OCI-LY1 (cell line): ENCODE results near the gene ZDHHC12.

Source experiments
- H2AFZ ChIP-seq: fragments of 200-600 bp; sonication (generic), shearing (Covaris generic); 2 replicates; pipeline ENCODE4 v1.6.0; 2014; ENCODE audit warnings: antibody characterized with exemption, mild to moderate bottlenecking, low read length
- H3F3A ChIP-seq: fragments of 200-600 bp; sonication (generic), shearing (Covaris generic); 2 replicates; pipeline ENCODE4 v1.6.0; 2014; ENCODE audit warnings: mild to moderate bottlenecking, antibody characterized with exemption, low read length, moderate library complexity; ENCODE audit not compliant: insufficient read depth
- H3K27ac ChIP-seq: fragments of 200-600 bp; sonication (generic); 2 replicates; pipeline ENCODE4 v1.5.1; 2014; ENCODE audit warnings: low read length, mixed run types, mild to moderate bottlenecking, low read depth; ENCODE audit not compliant: poor library complexity, severe bottlenecking
- H3K27me3 ChIP-seq: fragments of 200-600 bp; sonication (generic); 2 replicates; pipeline ENCODE4 v1.6.0; 2014; ENCODE audit warnings: antibody characterized with exemption, mild to moderate bottlenecking, low read length, moderate library complexity; ENCODE audit not compliant: insufficient read depth
- H3K36me3 ChIP-seq: fragments of 200-600 bp; sonication (generic); 2 replicates; pipeline ENCODE4 v1.6.1; 2014; ENCODE audit warnings: mild to moderate bottlenecking, antibody characterized with exemption, low read length, moderate library complexity, mixed read lengths; ENCODE audit not compliant: insufficient read depth
- H3K4me1 ChIP-seq: fragments of 200-600 bp; sonication (generic); 2 replicates; pipeline ENCODE4 v1.5.1; 2014; ENCODE audit warnings: mild to moderate bottlenecking, low read length, moderate library complexity; ENCODE audit not compliant: insufficient read depth, severe bottlenecking
- H3K4me2 ChIP-seq: fragments of 200-600 bp; sonication (generic), shearing (Covaris generic); 2 replicates; pipeline ENCODE4 v1.6.1; 2014; ENCODE audit warnings: low read length
- H3K4me3 ChIP-seq: fragments of 200-600 bp; sonication (generic); 2 replicates; pipeline ENCODE4 v1.5.1; 2014; ENCODE audit warnings: low read length, low read depth, mild to moderate bottlenecking, mixed read lengths; ENCODE audit not compliant: poor library complexity, severe bottlenecking
- H3K79me2 ChIP-seq: fragments of 200-600 bp; shearing (Covaris generic); 2 replicates; pipeline ENCODE4 v1.6.1; 2016; ENCODE audit warnings: mixed run types, low read length, mixed read lengths; ENCODE audit not compliant: insufficient read depth
- H3K9ac ChIP-seq: fragments of 200-600 bp; sonication (generic), shearing (Covaris generic); 2 replicates; pipeline ENCODE4 v1.6.1; 2014; ENCODE audit warnings: mild to moderate bottlenecking, low read length, mixed read lengths
- H3K9me2 ChIP-seq: fragments of 200-600 bp; sonication (generic), shearing (Covaris generic); 2 replicates; pipeline ENCODE4 v1.6.1; 2014; ENCODE audit warnings: low read depth, mild to moderate bottlenecking, low read length, mixed read lengths
- H3K9me3 ChIP-seq: fragments of 200-600 bp; shearing (Covaris generic); 2 replicates; pipeline ENCODE4 v1.6.1; 2014; ENCODE audit warnings: low read length, mixed read lengths
- H4K20me1 ChIP-seq: fragments of 200-600 bp; sonication (generic), shearing (Covaris generic); 2 replicates; pipeline ENCODE4 v1.6.0; 2016; ENCODE audit warnings: mild to moderate bottlenecking, low read length; ENCODE audit not compliant: insufficient read depth
- CTCF ChIP-seq: fragments of 200-600 bp; sonication (generic), shearing (Covaris generic); IDR thresholded peaks from 2 replicates; pipeline ENCODE4 v1.5.1; 2017; ENCODE audit warnings: mild to moderate bottlenecking, antibody characterized with exemption, low read length, moderate library complexity, mixed read lengths
- EZH2 ChIP-seq: fragments of 200-600 bp; sonication (generic), shearing (Covaris generic); IDR thresholded peaks from 2 replicates; pipeline ENCODE4 v1.8.0; 2017; ENCODE audit warnings: borderline replicate concordance, mixed run types, mild to moderate bottlenecking, antibody characterized with exemption, low read length, moderate library complexity, mixed read lengths

ZDHHC12 gene

GRCh38 chr9:128706045-128706444, 17.9 kb downstream of the ZDHHC12 start:
- TF ChIP-seq CTCF, result no peak
- TF ChIP-seq EZH2, result no peak
- H2AFZ ChIP-seq, result no peak overlapping the region
- H3F3A ChIP-seq, result no peaks in the 10 kb centered on the region
- no peak overlapping the region; the same call in 1 of the 2 replicates for H3K9ac ChIP-seq
- H3K27me3 ChIP-seq, result no peaks in the 10 kb centered on the region
- H3K4me3 ChIP-seq, result no peak overlapping the region
- H4K20me1 ChIP-seq, result no peaks in the 10 kb centered on the region
- no peaks in the 10 kb centered on the region for H3K9me3 ChIP-seq
- peaks cover 32% of the 10 kb centered on the region for H3K36me3 ChIP-seq
- no peak overlapping the region for H3K4me2 ChIP-seq
- H3K4me1 ChIP-seq, result peaks cover 28% of the 10 kb centered on the region
- H3K79me2 ChIP-seq, result no peaks in the 10 kb centered on the region
- H3K27ac ChIP-seq, result peak overlapping the region; percentile 78
- no peaks in the 10 kb centered on the region for H3K9me2 ChIP-seq

- H4K20me1 ChIP-seq, result no peaks in the 10 kb centered on the region
- peak overlapping the region; percentile 80 for H3K4me3 ChIP-seq
- peak overlapping the region; percentile 78 for H3K27ac ChIP-seq
- no peaks in the 10 kb centered on the region for H3K9me2 ChIP-seq
- H3F3A ChIP-seq, result no peaks in the 10 kb centered on the region
- no peak overlapping the region for H2AFZ ChIP-seq
- peaks cover 28% of the 10 kb centered on the region for H3K4me1 ChIP-seq
- no peaks in the 10 kb centered on the region for H3K27me3 ChIP-seq
- peak overlapping the region; percentile 11; the same call in 1 of the 2 replicates for H3K9ac ChIP-seq
- no peaks in the 10 kb centered on the region for H3K9me3 ChIP-seq
- no peaks in the 10 kb centered on the region for H3K79me2 ChIP-seq
- peak overlapping the region; percentile 81 for H3K4me2 ChIP-seq
- H3K36me3 ChIP-seq, result peaks cover 31% of the 10 kb centered on the region
- TF ChIP-seq EZH2, result no peak
Observed at GRCh38 chr9:128705051-128705965, 18.6 kb downstream of the ZDHHC12 start.

DNA sequence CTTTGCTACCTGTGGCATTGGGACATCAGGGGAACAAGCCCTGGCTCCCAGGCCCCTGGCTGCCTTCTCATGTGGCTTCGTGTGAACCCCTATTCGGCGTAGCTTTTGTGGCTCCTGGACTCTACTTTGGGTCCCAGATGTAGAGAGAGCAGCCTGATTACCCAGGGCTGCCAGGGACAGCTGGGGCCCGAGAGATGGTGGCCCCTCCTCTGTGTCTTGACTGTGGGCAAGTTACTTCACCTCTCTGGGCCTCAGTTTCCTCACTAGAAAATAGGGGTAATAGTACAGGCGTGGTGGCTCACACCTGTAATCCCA, 19.6 kb downstream of the ZDHHC12 start:
- Histone ChIP-seq H3K9me2 (no peaks in the 10 kb centered on the region), H3K4me2 (peak overlapping the region; percentile 81), H3K9me3 (no peaks in the 10 kb centered on the region), H3K4me1 (peaks cover 28% of the 10 kb centered on the region), H3K79me2 (no peaks in the 10 kb centered on the region), H3K9ac (peak overlapping the region; percentile 81), H3K27me3 (no peaks in the 10 kb centered on the region), H3K27ac (peak overlapping the region; percentile 78), H3K36me3 (peaks cover 28% of the 10 kb centered on the region), H3F3A (no peaks in the 10 kb centered on the region; the same call in 1 of the 2 replicates), H4K20me1 (no peaks in the 10 kb centered on the region), H2AFZ (no peak overlapping the region), H3K4me3 (peak overlapping the region; percentile 80)
- TF ChIP-seq CTCF (no peak), EZH2 (no peak)
